ENCODE data around the gene KREMEN2. TPM values are rescaled to one million over a fixed set of nuclear protein-coding genes. Genes with fewer than 3 reads are reported as not detected.

KREMEN2 gene
- total RNA-seq, 1 experiment from 2014 or later: 8.4 TPM

- H3K36me3 ChIP-seq (ENCODE audit: low read depth): no peaks in the 10 kb centered on the region
- no peak for TF ChIP-seq EZH2 (IDR thresholded peaks at IDR 0.05; ENCODE audit: low read depth)
- TF ChIP-seq, protein P1, sequence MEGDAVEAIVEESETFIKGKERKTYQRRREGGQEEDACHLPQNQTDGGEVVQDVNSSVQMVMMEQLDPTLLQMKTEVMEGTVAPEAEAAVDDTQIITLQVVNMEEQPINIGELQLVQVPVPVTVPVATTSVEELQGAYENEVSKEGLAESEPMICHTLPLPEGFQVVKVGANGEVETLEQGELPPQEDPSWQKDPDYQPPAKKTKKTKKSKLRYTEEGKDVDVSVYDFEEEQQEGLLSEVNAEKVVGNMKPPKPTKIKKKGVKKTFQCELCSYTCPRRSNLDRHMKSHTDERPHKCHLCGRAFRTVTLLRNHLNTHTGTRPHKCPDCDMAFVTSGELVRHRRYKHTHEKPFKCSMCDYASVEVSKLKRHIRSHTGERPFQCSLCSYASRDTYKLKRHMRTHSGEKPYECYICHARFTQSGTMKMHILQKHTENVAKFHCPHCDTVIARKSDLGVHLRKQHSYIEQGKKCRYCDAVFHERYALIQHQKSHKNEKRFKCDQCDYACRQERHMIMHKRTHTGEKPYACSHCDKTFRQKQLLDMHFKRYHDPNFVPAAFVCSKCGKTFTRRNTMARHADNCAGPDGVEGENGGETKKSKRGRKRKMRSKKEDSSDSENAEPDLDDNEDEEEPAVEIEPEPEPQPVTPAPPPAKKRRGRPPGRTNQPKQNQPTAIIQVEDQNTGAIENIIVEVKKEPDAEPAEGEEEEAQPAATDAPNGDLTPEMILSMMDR (conservative IDR thresholded peaks at IDR 0.05): no peak
- H2AFZ ChIP-seq: no peak overlapping the region
- no peaks in the 10 kb centered on the region for H3F3A ChIP-seq (ENCODE audit: insufficient read depth, low read depth)
- intact Hi-C loops (cut with micrococcal nuclease; ENCODE audit: unreplicated experiment): no loop called here
- no peaks in the 10 kb centered on the region for H3K4me1 ChIP-seq (replicated peaks; ENCODE audit: insufficient read depth)
- H4K20me1 ChIP-seq (ENCODE audit: insufficient read depth): no peaks in the 10 kb centered on the region
- H3K9me2 ChIP-seq (ENCODE audit: insufficient read depth): no peaks in the 10 kb centered on the region
- H3K27me3 ChIP-seq (ENCODE audit: insufficient read depth, low read depth): no peaks in the 10 kb centered on the region
- H3K79me2 ChIP-seq (ENCODE audit: low read depth): no peaks in the 10 kb centered on the region
- no TSS peak for BruUV-seq (replicated peaks)
- ChIA-PET POLR2A (ENCODE audit: unreplicated experiment) (no interaction called here), CTCF (no interaction called here)
- no peaks in the 10 kb centered on the region for H3K9me3 ChIP-seq (ENCODE audit: insufficient read depth, low read depth)
- H3K4me2 ChIP-seq: no peak overlapping the region
- H3K4me3 ChIP-seq: no peak overlapping the region
- DNase-seq: no peak
- H3K27ac ChIP-seq: no peak overlapping the region
These were observed 27.6 kb upstream of the KREMEN2 start for GRCh38 chr16:2936436-2937011.

DNA sequence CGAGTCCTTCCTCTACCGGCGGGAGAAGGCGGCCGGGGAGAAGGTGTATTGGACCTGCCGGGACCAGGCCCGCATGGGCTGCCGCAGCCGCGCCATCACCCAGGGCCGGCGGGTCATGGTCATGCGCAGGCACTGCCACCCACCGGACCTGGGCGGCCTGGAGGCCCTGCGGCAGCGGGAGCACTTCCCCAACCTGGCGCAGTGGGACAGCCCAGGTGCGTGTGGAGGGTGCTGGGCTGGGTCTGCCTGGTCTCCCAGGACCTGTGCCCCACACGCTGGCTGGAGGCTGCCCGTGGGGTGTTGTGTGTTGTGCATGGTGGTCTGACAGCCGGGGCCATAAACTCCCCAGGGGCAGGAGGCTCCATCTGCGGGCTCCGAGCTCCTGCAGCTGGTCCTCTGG, 26.9 kb upstream of the KREMEN2 start:
- H2AFZ ChIP-seq: no peak overlapping the region
- no peaks in the 10 kb centered on the region for H3K36me3 ChIP-seq (ENCODE audit: low read depth)
- no peaks in the 10 kb centered on the region for H3K4me1 ChIP-seq (replicated peaks; ENCODE audit: insufficient read depth)
- no peak overlapping the region for H3K4me3 ChIP-seq
- H4K20me1 ChIP-seq (ENCODE audit: insufficient read depth): no peaks in the 10 kb centered on the region
- no peak for TF ChIP-seq EZH2 (IDR thresholded peaks at IDR 0.05; ENCODE audit: low read depth)
- TF ChIP-seq, protein P1 (conservative IDR thresholded peaks at IDR 0.05): no peak
- ChIA-PET POLR2A (ENCODE audit: unreplicated experiment) (no interaction called here), CTCF (no interaction called here)
- no peaks in the 10 kb centered on the region for H3K9me2 ChIP-seq (ENCODE audit: insufficient read depth)
- intact Hi-C loops (cut with micrococcal nuclease; ENCODE audit: unreplicated experiment): no loop called here
- H3K4me2 ChIP-seq: no peak overlapping the region
- no peaks in the 10 kb centered on the region for H3F3A ChIP-seq (ENCODE audit: insufficient read depth, low read depth)
- DNase-seq: no peak
- no peaks in the 10 kb centered on the region for H3K79me2 ChIP-seq (ENCODE audit: low read depth)
- no peaks in the 10 kb centered on the region for H3K9me3 ChIP-seq (ENCODE audit: insufficient read depth, low read depth)
- no peak overlapping the region for H3K27ac ChIP-seq
- no TSS peak for BruUV-seq (replicated peaks)
- H3K27me3 ChIP-seq (ENCODE audit: insufficient read depth, low read depth): no peaks in the 10 kb centered on the region

DNA sequence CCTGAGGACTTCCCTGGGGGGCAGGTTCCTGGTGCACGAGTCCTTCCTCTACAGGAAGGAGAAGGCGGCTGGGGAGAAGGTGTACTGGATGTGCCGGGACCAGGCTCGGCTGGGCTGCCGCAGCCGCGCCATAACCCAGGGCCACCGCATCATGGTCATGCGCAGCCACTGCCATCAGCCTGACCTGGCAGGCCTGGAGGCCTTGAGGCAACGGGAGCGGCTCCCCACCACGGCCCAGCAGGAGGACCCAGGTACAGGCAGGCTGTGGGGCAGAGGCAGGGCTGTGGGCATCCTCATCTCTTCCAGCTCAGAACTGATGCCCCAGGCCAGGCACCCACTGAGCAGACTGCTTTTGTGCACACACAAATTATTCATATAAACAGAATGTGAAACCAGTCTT, 25.9 kb upstream of the KREMEN2 start:
- intact Hi-C loops (cut with micrococcal nuclease; ENCODE audit: unreplicated experiment): no loop called here

More for the DNA sequence above, 25.9 kb upstream of the KREMEN2 start:
- Histone ChIP-seq H3K36me3 (ENCODE audit: low read depth) (no peaks in the 10 kb centered on the region), H3K4me1 (replicated peaks; ENCODE audit: insufficient read depth) (no peaks in the 10 kb centered on the region), H3K4me3 (no peak overlapping the region), H3K9me2 (ENCODE audit: insufficient read depth) (no peaks in the 10 kb centered on the region), H3K9me3 (ENCODE audit: insufficient read depth, low read depth) (no peaks in the 10 kb centered on the region), H4K20me1 (ENCODE audit: insufficient read depth) (no peaks in the 10 kb centered on the region), H3F3A (ENCODE audit: insufficient read depth, low read depth) (no peaks in the 10 kb centered on the region), H3K4me2 (no peak overlapping the region), H3K79me2 (ENCODE audit: low read depth) (no peaks in the 10 kb centered on the region), H3K27ac (no peak overlapping the region), H3K27me3 (ENCODE audit: insufficient read depth, low read depth) (no peaks in the 10 kb centered on the region), H2AFZ (no peak overlapping the region)
- BruUV-seq (replicated peaks): no TSS peak
- no peak for TF ChIP-seq EZH2 (IDR thresholded peaks at IDR 0.05; ENCODE audit: low read depth)
- TF ChIP-seq, protein P1 (conservative IDR thresholded peaks at IDR 0.05): no peak
- ChIA-PET CTCF (interaction anchor here (0.6 kb wide), 1 partner anchor 32 kb away, joined by 3 read pairs; no protein-coding TSS in a partner anchor), POLR2A (ENCODE audit: unreplicated experiment) (no interaction called here)
- DNase-seq: no peak

All from PC-9 (cell line).